IMR-90 (cell line): Measurements from ENCODE around the gene NEK6. TPM values are rescaled to one million over a fixed set of nuclear protein-coding genes. Genes with fewer than 3 reads are reported as not detected.
A peak's percentile ranks its signal among the peaks of the same experiment; 100 is the strongest.

ENCODE experiments used
- ATAC-seq: fragments of 200-7000 bp; cut with Tn5 transposase; 2 replicates; pipeline ENCODE4 v1.9.1; 2020; ENCODE audit warnings: low read depth, mild to moderate bottlenecking, moderate library complexity
- BruUV-seq: library from RNA; stranded (reverse); fragments of 400-500 nt; replicated peaks from 2 replicates; lab custom pipeline; 2021; lab: Mats Ljungman, UMichigan
- CTCF ChIA-PET: fragments of 300-600 bp; formaldehyde crosslinking; extraction: SDS; loops from one replicate; lab custom pipeline; 2021; ENCODE audit warnings: antibody characterized with exemption; lab: Yijun Ruan, JAX
- POLR2A ChIA-PET: fragments of 300-600 bp; sonication (Branson Sonifier 250); formaldehyde crosslinking; loops from one replicate; lab custom pipeline; 2022; ENCODE audit warnings: antibody characterized with exemption; ENCODE audit not compliant: unreplicated experiment; lab: Charles Lee
- DNase-seq: peaks from one replicate; pipeline ENCODE4 v3.0.0; 2013
- H2AFZ ChIP-seq: replicated peaks from 2 replicates; pipeline ENCODE3; 2013; ENCODE audit warnings: low read length, mild to moderate bottlenecking; ENCODE audit not compliant: poor library complexity
- H2AK5ac ChIP-seq: 2 replicates; pipeline ENCODE4 v1.6.1; 2013; ENCODE audit warnings: low read depth, low read length, inconsistent platforms
- H2AK9ac ChIP-seq: replicated peaks from 2 replicates; pipeline ENCODE3; 2013; ENCODE audit warnings: mild to moderate bottlenecking, low read depth, low read length, moderate library complexity; ENCODE audit not compliant: poor library complexity
- H2BK120ac ChIP-seq: 2 replicates; pipeline ENCODE4 v1.6.1; 2013; ENCODE audit warnings: low read depth, low read length, inconsistent platforms
- H2BK15ac ChIP-seq: 3 replicates; pipeline ENCODE4 v1.6.1; 2013; ENCODE audit warnings: low read depth, low read length, inconsistent platforms
- H2BK20ac ChIP-seq: 2 replicates; pipeline ENCODE4 v1.6.1; 2013; ENCODE audit warnings: low read depth, mild to moderate bottlenecking, inconsistent platforms, low read length, moderate library complexity
- H2BK5ac ChIP-seq: 2 replicates; pipeline ENCODE4 v1.6.1; 2013; ENCODE audit warnings: mild to moderate bottlenecking, low read depth, low read length, inconsistent platforms; ENCODE audit not compliant: poor library complexity, severe bottlenecking
- H3K14ac ChIP-seq: replicated peaks from 2 replicates; pipeline ENCODE4 v1.6.1; 2013; ENCODE audit warnings: low read depth, low read length, inconsistent platforms
- H3K18ac ChIP-seq: 2 replicates; pipeline ENCODE4 v1.6.1; 2013; ENCODE audit warnings: low read depth, low read length, control low read depth
- H3K23ac ChIP-seq: 2 replicates; pipeline ENCODE4 v1.6.1; 2013; ENCODE audit warnings: low read depth, low read length, inconsistent platforms
- H3K27ac ChIP-seq: 2 replicates; pipeline ENCODE4 v1.5.1; 2013; ENCODE audit warnings: mild to moderate bottlenecking, control low read depth, low read length; ENCODE audit not compliant: insufficient read depth
- H3K27me3 ChIP-seq: 2 replicates; pipeline ENCODE4 v1.6.1; 2013; ENCODE audit warnings: low read length; ENCODE audit not compliant: control insufficient read depth, insufficient read depth
- H3K36me3 ChIP-seq: 2 replicates; pipeline ENCODE4 v1.6.1; 2013; ENCODE audit warnings: low read length, mixed read lengths; ENCODE audit not compliant: control insufficient read depth, insufficient read depth
- H3K4ac ChIP-seq: 2 replicates; pipeline ENCODE4 v1.6.1; 2013; ENCODE audit warnings: low read depth, low read length, inconsistent platforms
- H3K4me1 ChIP-seq: 2 replicates; pipeline ENCODE4 v1.6.1; 2013; ENCODE audit warnings: low read length, mixed read lengths; ENCODE audit not compliant: control insufficient read depth, insufficient read depth
- H3K4me2 ChIP-seq: 2 replicates; pipeline ENCODE4 v1.6.1; 2013; ENCODE audit warnings: low read depth, mild to moderate bottlenecking, control low read depth, low read length, moderate library complexity
- H3K4me3 ChIP-seq: 2 replicates; pipeline ENCODE4 v1.5.1; 2013; ENCODE audit warnings: low read depth, mild to moderate bottlenecking, control low read depth, low read length, moderate library complexity; ENCODE audit not compliant: insufficient read depth
- H3K56ac ChIP-seq: 2 replicates; pipeline ENCODE4 v1.6.1; 2013; ENCODE audit warnings: low read length, inconsistent platforms; ENCODE audit not compliant: insufficient read depth; ENCODE audit errors: extremely low read depth
- H3K79me1 ChIP-seq, 2 experiments: 2 replicates each; pipeline ENCODE4 v1.6.1; 2013; ENCODE audit warnings: low read length in 2 of 2, inconsistent platforms in 1 of 2, low read depth in 1 of 2
- H3K9ac ChIP-seq: 2 replicates; pipeline ENCODE4 v1.6.1; 2013; ENCODE audit warnings: low read depth, low read length, control low read depth
- H3K9me1 ChIP-seq: 2 replicates; pipeline ENCODE4 v1.6.1; 2013; ENCODE audit warnings: low read length, inconsistent platforms; ENCODE audit not compliant: insufficient read depth
- H3K9me3 ChIP-seq: 2 replicates; pipeline ENCODE4 v1.6.1; 2013; ENCODE audit warnings: low read length; ENCODE audit not compliant: control insufficient read depth, insufficient read depth
- H4K20me1 ChIP-seq: 2 replicates; pipeline ENCODE4 v1.6.1; 2013; ENCODE audit warnings: low read length, inconsistent platforms; ENCODE audit not compliant: insufficient read depth
- H4K5ac ChIP-seq: 2 replicates; pipeline ENCODE4 v1.6.1; 2013; ENCODE audit warnings: mild to moderate bottlenecking, low read depth, low read length, control low read depth
- H4K8ac ChIP-seq, 2 experiments: 2 replicates each; pipeline ENCODE4 v1.6.1; 2013; ENCODE audit warnings: low read depth in 2 of 2, low read length in 2 of 2, control low read depth in 1 of 2, inconsistent platforms in 1 of 2
- H4K91ac ChIP-seq: 2 replicates; pipeline ENCODE4 v1.6.1; 2013; ENCODE audit warnings: low read depth, low read length, inconsistent platforms; ENCODE audit not compliant: insufficient read depth
- CTCF ChIP-seq: conservative IDR thresholded peaks from 2 replicates; pipeline ENCODE4 v1.5.1; 2012; ENCODE audit warnings: mild to moderate bottlenecking, low read depth, low read length, improper control_type of control experiment
- FOS ChIP-seq: fragments of 150-350 bp; IDR thresholded peaks from 2 replicates; pipeline ENCODE4 v1.6.1; 2016; ENCODE audit warnings: low read depth, low read length
- MAFK ChIP-seq: IDR thresholded peaks from 2 replicates; pipeline ENCODE4 v1.6.1; 2012; ENCODE audit warnings: low read depth, low read length, improper control_type of control experiment
- MAZ ChIP-seq: IDR thresholded peaks from 2 replicates; pipeline ENCODE4 v1.6.1; 2012; ENCODE audit warnings: low read depth, mild to moderate bottlenecking, low read length, improper control_type of control experiment, moderate library complexity, borderline replicate concordance
- POLR2A ChIP-seq: IDR thresholded peaks from 2 replicates; pipeline ENCODE4 v1.6.1; 2012; ENCODE audit warnings: mild to moderate bottlenecking, low read depth, low read length
- RAD21 ChIP-seq: IDR thresholded peaks from 2 replicates; pipeline ENCODE4 v1.6.1; 2012; ENCODE audit warnings: low read length, improper control_type of control experiment
- RFX5 ChIP-seq: IDR thresholded peaks from 2 replicates; pipeline ENCODE4 v1.8.0; 2012; ENCODE audit warnings: low read depth, mild to moderate bottlenecking, low read length, moderate library complexity
- SMC3 ChIP-seq: fragments of 150-350 bp; IDR thresholded peaks from 2 replicates; pipeline ENCODE4 v1.6.1; 2016; ENCODE audit warnings: low read depth, mild to moderate bottlenecking, antibody characterized with exemption, low read length, moderate library complexity
- WGBS, 2 experiments: methylation state at CpG; one replicate each; pipeline versions ENCODE4 v1.1.5 to v1.1.7; 2013; ENCODE audit warnings: missing lambda C conversion rate in 2 of 2; ENCODE audit not compliant: insufficient read length in 1 of 2; ENCODE audit errors: extremely low coverage in 2 of 2; 5-methylcytosine and 5-hydroxymethylcytosine counted together
- dilution Hi-C: fragments of 300-500 bp; cut with HindIII; formaldehyde crosslinking; loops from one replicate; pipeline ENCODE4 v1.14.3; 2018; ENCODE audit warnings: low sequenced_read_pairs; ENCODE audit not compliant: unreplicated experiment
- in situ Hi-C: fragments of 300-500 bp; cut with MboI; formaldehyde crosslinking; loops from 3 replicates; pipeline ENCODE4 v1.14.3; 2019; ENCODE audit warnings: low sequenced_read_pairs, inconsistent platforms, mixed read lengths
- intact Hi-C: fragments of 100-400 bp; cut with micrococcal nuclease; formaldehyde crosslinking; loops from 2 replicates; pipeline ENCODE4 v1.10.0; 2022
- polyA plus RNA-seq, 3 experiments: library from polyadenylated mRNA; depleted of rRNA; stranded (reverse); fragments of >200 nt; gene quantifications; 2 replicates each; pipeline ENCODE4 v1.2.3, GENCODE V29; 2012; ENCODE audit warnings: low replicate concordance in 1 of 3
- total RNA-seq: library from RNA; depleted of rRNA; stranded (reverse); fragments of >200 nt; gene quantifications from 2 replicates; pipeline ENCODE4 v1.2.3, GENCODE V29; 2012
- TF ChIP-seq, protein P1 (sequence below): fragments of 150-350 bp; IDR thresholded peaks from 2 replicates; pipeline ENCODE4 v1.6.1; 2017; ENCODE audit warnings: mild to moderate bottlenecking, antibody characterized with exemption, low read length, low read depth
- TF ChIP-seq, protein P2 (sequence below): fragments of 150-350 bp; IDR thresholded peaks from 2 replicates; pipeline ENCODE4 v1.6.1; 2016; ENCODE audit warnings: low read depth, mild to moderate bottlenecking, low read length, moderate library complexity, borderline replicate concordance

Gene NEK6
- total and polyA plus RNA-seq, 2 of the 4 experiments (the other 2 are of a cell fraction) = 79.9 to 112 TPM

DNA sequence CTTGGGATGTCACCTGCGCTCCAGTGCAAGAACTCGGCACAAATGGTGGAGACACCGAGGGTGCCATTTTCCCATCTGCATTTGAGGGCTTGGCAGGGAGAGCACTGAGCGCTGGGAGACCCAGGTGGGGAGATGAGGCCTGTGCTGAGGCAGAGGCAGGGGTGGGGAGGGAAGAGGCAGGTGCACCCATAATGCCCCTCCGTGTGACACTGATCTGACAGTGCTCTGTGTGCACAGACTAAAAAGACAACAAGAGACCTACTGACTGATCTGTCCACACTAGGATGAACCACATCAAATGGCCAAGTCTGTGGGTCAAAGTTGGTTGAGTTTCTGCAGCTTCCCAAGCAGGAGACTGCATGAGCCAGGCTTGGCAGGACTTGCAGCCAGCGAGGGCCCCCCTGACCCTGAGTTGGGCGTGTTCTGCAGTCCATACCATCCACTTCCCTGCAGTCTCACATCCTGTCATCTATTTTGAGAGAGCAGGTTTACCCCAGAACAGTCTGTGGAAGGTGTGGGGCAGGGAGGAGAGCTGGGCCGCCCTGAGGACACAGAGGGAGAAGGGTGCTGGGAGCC lies 41.9 kb downstream of the NEK6 start (continued):
- TF ChIP-seq CTCF (no peak), SMC3 (no peak), RFX5 (no peak)

GRCh38 chr9:124300312-124300711 lies 42.6 kb downstream of the NEK6 start:
- no peak overlapping the region for H2BK20ac ChIP-seq
- peak overlapping the region; percentile 43 for H2BK5ac ChIP-seq
- no peak for ATAC-seq
- no peak overlapping the region for H3K23ac ChIP-seq
- peak overlapping the region in 1 of 2 experiments; percentile 31; a peak in 2 of 4 replicates for H4K8ac ChIP-seq
- no peak overlapping the region for H3K27ac ChIP-seq
- 0 out of 2 replicates have a peak overlapping the region, but pooled peaks have one; percentile 12 for H3K14ac ChIP-seq
- dilution Hi-C loops (no loop called here), in situ Hi-C loops (loop anchor here (25.0 kb wide), 1 partner anchor 763 kb away; no protein-coding TSS in a partner anchor), intact Hi-C loops (no loop called here)
- POLR2A ChIA-PET = no interaction called here
- H2AK5ac ChIP-seq = peak overlapping the region; percentile 68; the same call in 1 of the 2 replicates
- H3K4ac ChIP-seq = peak overlapping the region; percentile 99
- no peak overlapping the region for H3K4me3 ChIP-seq
- peaks cover 50% of the 10 kb centered on the region for H3K36me3 ChIP-seq
- H3K4me1 ChIP-seq = peaks cover 48% of the 10 kb centered on the region
- peaks cover 24% of the 10 kb centered on the region for H4K20me1 ChIP-seq
- H3K9ac ChIP-seq = no peak overlapping the region
- H2BK120ac ChIP-seq = peak overlapping the region; percentile 42; the same call in 1 of the 2 replicates
- 93% methylated on average over 3 of the region's 11 CpGs; no CpG with 5 or more reads in 1 of the 2 experiments for WGBS, 2 experiments
- no peak overlapping the region for H3K4me2 ChIP-seq
- CTCF ChIA-PET = no interaction called here
- H3K9me3 ChIP-seq = no peaks in the 10 kb centered on the region
- no peak overlapping the region for H3K56ac ChIP-seq
- no peak overlapping the region for H4K5ac ChIP-seq
- DNase-seq = no peak
- no peak overlapping the region for H2BK15ac ChIP-seq
- no peak overlapping the region for H2AFZ ChIP-seq
- no peak overlapping the region for H3K18ac ChIP-seq
- H3K27me3 ChIP-seq = no peaks in the 10 kb centered on the region
- peak overlapping the region; percentile 30; the same call in 1 of the 2 replicates for H4K91ac ChIP-seq
- H3K9me1 ChIP-seq = peaks cover 53% of the 10 kb centered on the region
- H3K79me1 ChIP-seq = peaks cover 47 to 100% of the 10 kb centered on the region in 2 experiments
- H2AK9ac ChIP-seq = no peak overlapping the region
- BruUV-seq = no TSS peak
- TF ChIP-seq FOS (no peak), MAZ (no peak), SMC3 (no peak), MAFK (no peak), RAD21 (no peak), RFX5 (no peak), POLR2A (no peak)
- TF ChIP-seq, protein P1, sequence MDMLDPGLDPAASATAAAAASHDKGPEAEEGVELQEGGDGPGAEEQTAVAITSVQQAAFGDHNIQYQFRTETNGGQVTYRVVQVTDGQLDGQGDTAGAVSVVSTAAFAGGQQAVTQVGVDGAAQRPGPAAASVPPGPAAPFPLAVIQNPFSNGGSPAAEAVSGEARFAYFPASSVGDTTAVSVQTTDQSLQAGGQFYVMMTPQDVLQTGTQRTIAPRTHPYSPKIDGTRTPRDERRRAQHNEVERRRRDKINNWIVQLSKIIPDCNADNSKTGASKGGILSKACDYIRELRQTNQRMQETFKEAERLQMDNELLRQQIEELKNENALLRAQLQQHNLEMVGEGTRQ = no peak
- TF ChIP-seq, protein P2, sequence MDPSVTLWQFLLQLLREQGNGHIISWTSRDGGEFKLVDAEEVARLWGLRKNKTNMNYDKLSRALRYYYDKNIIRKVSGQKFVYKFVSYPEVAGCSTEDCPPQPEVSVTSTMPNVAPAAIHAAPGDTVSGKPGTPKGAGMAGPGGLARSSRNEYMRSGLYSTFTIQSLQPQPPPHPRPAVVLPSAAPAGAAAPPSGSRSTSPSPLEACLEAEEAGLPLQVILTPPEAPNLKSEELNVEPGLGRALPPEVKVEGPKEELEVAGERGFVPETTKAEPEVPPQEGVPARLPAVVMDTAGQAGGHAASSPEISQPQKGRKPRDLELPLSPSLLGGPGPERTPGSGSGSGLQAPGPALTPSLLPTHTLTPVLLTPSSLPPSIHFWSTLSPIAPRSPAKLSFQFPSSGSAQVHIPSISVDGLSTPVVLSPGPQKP = no peak
